NCI-H128 (cell line): ENCODE results near the gene NEK5.
A peak's percentile ranks its signal among the peaks of the same experiment; 100 is the strongest.
"Not testable (repeated sequence)": the region's sequence is repeated elsewhere in the genome, so short reads cannot be mapped to it uniquely, and the experiment has no call there.

Experiments used
- DNase-seq: peaks from one replicate; lab custom pipeline; 2025; ENCODE audit not compliant: unreplicated experiment; lab: John Stamatoyannopoulos, UW

NEK5 gene, protein sequence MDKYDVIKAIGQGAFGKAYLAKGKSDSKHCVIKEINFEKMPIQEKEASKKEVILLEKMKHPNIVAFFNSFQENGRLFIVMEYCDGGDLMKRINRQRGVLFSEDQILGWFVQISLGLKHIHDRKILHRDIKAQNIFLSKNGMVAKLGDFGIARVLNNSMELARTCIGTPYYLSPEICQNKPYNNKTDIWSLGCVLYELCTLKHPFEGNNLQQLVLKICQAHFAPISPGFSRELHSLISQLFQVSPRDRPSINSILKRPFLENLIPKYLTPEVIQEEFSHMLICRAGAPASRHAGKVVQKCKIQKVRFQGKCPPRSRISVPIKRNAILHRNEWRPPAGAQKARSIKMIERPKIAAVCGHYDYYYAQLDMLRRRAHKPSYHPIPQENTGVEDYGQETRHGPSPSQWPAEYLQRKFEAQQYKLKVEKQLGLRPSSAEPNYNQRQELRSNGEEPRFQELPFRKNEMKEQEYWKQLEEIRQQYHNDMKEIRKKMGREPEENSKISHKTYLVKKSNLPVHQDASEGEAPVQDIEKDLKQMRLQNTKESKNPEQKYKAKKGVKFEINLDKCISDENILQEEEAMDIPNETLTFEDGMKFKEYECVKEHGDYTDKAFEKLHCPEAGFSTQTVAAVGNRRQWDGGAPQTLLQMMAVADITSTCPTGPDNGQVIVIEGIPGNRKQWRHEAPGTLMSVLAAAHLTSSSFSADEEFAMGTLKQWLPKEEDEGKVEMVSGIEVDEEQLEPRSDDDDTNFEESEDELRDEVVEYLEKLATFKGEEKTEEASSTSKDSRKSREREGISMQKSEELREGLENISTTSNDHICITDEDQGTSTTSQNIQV

DNA sequence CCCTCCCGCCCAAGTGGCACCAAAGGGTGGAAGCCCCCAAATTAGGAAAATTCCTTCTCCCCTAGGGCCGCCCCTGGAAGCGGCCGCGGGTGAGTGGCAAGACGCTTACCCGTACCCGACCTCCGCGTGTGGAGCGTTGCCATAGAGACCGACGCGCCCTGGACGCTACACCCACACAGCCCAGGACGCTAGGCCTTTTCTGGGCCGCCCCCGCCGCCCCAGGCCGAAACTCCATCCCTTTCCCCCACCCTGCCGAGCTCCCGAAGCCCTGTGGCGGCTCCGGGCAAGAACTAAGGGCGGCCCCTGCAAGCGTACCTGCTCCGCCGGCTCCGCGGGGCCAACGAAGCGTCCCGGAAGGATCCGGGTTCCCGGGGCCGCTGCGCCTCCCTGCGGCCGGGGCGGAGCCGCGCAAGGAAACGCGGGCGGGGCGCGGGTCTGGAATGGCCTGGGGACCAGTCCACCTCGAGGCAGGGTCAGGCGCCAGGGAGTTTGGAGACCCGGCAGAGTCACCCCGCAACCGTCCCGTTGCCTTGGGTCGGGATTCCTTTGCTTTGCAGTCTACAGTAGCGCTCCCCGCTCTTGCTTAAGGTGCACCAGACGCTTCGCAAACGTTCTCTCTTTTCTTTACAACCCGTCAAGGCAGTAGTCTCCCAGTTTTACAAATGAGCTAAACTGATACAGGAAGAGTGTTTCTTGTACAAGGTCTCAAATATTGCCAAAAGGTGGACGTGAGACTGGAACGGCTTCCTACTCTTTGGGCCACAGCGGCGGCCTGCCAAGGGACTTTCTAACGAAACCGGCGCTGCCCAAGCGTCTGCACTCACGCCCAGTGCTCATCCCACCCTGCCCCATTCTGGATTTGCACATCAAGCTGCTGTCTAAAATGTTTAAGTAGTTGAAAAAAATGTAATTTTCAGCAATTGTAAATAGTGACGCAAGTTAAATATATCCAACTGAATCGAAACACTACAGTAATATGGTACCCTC, at the start of gene NEK5:
Gene NEK5, minus strand, starts transcription at position 360 of the 987 bp plus-strand sequence. CDS start 1,591 bp downstream, outside the sequence.
- DNase-seq, result peak; percentile 21

DNA sequence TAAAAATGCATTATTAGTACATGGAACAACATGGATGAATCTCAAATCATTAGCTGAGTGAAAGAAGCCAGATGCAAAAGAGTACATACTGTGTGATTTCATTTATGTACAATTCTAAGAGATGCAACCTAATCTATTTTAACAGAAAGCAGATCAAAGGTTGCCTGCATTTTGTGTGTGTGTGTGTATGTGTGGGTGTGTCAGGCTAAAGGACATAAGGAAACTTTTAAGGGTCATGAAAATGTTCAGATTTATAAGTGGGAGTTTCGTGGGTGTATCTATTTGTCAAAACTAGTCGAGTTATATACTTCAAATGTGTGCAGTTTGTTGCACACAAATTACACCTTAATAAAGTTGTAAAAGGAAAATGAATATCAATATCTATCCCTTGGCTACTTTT, 48.4 kb upstream of the NEK5 start:
- DNase-seq, result no peak

DNA sequence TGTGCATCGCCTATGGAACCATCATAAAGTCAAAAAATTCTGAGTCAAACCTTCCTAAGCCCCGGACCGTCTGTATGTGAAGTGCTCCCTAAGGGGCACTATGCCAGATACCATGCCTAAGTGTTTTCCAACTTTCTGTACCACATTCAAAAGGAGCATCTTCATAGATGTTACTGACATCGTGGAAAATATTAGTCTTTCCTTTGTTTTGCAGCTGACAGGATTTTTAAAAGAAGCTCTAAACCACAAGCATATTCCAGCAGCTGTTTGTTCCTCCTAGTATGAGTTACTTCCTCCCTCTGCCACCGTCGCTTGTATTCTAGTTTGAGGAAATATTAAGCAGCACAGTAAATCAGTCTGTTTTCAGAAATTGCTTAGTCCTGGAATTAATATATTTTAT, 45.1 kb upstream of the NEK5 start:
- DNase-seq, result not testable (repeated sequence)

DNA sequence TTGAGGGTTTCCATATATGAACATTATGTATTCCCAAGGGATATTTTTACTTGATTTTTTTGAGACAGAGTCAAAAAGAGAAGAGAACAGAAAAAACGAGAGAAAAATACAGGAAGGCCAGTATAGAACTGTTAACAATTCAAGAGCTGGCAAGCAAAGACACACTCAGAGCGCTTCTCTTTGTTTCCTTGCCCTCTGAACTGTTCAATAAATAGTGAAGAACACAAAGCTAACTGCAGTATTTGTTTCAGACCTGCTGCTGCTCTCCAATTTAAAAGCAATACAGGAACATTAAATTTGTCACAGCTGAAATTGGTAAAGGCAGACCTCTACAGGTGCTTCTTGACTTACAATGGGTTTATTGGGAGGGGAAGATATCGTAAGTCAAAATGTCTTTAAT, 44.5 kb upstream of the NEK5 start:
- DNase-seq, result no peak

DNA sequence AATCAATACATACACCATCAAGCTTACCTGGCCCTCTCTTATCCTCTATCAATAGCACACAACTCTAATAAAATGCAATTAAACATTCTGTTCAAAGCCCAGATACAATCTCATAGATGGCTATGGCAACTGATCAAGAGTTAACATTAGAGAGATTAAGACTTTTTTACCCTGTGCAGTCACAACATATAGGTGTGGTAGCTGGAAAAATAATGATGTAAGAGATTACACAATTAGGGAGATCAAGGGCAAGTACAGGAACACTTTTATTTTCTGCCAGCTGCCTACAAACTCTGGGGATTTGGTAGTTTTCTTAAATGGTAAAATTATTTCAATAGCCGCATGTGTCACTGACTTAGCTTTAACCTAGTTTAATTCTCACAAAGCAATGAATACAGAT, 42.8 kb upstream of the NEK5 start:
- DNase-seq, result not testable (repeated sequence)

DNA sequence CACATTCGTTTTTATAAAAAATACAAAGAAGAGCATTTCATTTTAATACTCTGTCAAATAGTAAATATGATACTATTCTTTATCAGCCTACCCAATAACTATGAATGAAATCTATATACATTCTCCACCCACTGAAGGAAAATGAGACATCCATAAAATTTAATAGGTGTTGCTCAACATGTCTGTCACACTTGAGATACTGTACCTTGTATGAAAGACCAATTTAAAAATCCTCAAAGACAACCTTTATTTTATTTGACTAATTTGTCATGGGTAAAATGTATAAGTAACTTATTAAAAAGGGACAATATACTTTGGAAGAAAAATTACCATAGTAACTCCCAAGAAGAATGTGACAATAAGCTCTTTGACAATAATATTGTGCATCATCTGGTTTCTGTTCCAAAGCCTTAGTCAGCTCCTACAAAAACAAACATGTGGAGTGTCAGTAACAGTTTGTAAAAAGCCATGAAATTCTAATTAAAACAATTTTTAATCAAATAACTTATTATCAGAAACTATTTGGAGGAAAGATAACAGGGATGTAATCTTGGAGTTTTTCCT, 42.0 kb upstream of the NEK5 start:
- not testable (repeated sequence) for DNase-seq

DNA sequence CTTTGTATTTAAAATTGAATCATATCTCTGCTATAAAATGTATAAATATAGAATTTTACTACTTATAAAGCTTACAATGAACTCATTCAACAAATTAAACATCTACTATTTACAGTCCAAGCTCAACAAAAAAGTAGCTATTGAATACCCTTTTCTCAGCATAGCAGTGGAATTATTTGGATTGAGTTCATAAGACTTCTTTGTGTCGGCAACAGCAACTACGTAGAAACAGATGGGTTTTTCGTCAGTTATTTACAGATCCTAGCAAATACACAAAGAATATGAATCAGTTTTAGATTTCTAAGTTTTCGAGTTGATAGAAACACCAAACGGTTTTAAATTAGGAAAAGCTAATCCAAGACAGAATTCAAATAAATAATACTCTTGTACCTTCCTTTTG, 41.0 kb upstream of the NEK5 start:
- no peak for DNase-seq

DNA sequence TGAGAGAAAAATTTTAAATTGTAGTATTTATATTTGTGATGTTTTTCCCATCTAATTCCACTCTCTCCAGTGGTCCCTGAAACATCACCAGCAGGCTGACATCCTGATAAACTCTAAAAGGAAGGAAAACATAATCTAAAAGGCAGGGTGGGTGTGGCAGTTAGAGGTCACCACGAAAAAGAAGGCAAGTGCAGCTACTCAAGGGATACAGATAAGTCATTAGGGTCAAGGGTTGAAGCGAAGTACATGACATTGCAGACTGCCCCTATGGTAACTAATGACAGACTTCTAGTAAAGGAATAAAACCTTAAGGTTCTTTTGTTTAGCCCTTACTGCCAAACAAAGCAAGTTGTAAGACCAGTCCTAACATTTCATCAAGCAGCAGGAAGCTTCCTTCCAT, 36.5 kb upstream of the NEK5 start:
- DNase-seq, result no peak

DNA sequence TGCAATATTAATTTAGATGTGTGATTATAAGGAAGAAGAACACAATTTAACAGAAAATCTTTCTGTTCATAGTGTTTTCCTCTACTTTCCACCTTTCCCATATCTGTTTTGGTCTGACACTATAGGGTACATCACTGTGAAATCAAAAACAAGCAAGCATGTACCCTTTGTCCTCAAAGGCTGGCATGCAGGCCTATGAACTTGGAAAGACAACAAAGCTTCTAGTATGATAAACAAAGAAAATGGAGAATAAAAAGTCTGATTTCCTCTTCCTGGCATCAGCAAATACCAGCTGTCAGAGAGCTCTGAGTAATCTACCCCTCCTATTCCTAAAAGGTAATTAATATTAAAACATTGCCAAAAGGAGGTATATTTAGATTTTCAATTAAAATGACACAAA, 36.1 kb upstream of the NEK5 start:
- DNase-seq, result no peak

DNA sequence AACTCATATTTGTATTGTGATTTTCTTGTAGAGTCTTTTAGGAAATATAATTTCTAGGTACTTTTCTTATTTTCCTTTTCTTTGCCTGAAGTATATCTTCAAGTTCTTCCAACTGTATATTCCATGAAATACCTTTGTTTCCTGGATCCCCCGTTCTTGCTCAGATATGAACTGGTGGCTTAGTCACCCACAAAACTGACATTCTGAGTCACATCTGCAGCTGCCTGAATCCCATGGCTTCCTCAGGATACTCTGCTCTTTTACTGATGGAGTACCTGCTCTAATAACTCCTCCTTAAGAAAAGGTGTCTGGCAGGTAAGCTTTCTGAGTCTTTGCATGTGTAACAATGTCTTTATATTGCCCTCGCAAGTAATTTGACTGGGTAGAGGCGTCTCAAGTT, 35.0 kb upstream of the NEK5 start:
- not testable (repeated sequence) for DNase-seq

DNA sequence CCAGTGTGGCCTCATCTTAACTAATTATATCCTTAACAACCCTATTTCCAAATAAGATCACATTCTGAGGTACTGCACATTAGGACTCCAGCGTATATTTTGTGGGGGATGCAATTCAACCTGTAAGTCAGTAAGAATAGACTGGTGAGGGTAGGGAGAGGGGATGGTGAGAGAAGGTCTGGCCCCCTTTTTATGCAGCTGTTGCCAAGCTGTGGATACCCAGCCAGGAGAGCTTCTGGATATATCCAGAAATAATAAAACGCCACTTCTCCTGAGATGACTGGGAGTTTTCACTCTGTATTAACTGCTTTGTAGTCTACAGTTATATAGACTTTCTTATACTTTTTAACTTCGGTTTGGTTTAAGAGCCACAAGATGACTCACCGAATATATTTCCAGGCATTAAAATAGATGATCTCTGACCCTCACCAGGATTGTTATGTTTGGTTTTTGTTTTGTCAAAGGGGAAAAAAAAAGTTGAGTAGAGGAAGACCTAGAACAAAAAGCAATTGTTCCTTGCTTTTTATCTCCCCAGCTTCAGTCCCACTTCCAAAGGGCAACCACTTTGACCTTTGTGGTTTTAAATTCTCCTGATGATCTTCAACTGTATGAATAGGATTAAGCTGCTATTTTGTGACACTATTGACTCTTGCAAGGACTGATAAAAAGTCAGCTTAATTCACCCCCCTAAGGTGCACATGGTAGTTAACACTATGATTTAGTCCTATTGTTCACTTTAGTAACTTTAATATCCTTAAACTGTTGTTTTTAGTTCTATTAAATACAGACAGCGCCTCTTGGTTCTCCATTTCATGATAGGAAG, 33.6 kb upstream of the NEK5 start:
- DNase-seq, result no peak

DNA sequence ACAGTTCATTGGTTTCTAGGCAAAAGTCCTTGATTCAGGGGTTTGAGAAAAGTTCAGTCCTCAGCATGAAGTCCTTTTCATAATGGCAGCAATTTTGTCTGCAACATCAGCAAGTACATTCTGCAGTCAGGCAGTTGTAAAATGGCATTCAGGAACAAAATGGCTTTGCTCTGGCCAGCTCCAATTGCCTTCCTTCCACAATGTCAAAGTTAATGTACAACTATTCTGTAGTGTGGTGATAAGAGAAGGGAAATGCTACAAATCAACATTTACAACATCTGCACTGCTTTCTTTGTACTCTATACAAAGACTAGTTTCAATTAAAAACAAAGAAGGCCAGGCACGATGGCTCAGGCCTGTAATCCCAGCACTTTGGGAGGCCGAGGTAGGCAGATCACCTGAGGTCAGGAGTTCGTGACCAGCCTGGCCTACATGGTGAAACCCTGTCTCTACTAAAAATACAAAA, 32.3 kb upstream of the NEK5 start:
- DNase-seq, result no peak

DNA sequence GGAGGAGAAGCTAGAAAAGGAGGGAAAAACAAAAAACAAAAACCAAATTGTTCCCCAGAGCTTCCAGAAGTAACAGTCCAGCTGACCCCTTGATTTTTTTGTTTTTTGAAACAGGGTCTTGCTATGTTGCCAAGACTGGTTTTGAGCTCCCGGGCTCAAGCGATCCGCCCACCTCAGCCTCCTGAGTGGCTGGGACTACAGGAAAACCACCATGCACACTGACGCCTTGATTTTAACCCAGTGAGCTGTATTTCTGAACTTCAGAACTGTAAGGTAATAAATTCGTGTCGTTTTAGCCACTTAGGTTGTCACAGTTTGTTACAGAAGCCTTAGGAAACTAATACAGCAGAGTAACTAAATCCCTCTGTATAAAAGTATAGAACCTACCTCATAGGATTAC, 31.6 kb upstream of the NEK5 start:
- no peak for DNase-seq

DNA sequence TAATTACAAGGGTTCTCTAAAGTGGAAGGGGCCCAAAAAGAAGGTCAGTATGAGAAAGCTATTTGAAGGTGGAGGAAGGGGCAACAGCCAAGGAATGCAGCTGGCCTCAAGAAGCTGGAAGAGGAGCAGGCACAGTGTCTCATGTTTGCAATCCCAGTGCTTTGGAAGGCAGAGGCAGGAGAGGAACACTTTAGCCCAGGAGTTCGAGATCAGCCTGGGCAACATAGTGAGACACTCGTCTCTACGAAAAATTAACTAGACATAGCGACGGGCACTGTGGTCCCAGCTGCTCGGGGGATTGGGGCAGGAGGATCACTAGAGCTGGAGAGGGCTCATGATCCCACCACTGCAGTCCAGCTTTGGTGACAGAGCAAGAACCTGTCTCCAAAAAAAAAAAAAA, 31.2 kb upstream of the NEK5 start:
- DNase-seq, result no peak

DNA sequence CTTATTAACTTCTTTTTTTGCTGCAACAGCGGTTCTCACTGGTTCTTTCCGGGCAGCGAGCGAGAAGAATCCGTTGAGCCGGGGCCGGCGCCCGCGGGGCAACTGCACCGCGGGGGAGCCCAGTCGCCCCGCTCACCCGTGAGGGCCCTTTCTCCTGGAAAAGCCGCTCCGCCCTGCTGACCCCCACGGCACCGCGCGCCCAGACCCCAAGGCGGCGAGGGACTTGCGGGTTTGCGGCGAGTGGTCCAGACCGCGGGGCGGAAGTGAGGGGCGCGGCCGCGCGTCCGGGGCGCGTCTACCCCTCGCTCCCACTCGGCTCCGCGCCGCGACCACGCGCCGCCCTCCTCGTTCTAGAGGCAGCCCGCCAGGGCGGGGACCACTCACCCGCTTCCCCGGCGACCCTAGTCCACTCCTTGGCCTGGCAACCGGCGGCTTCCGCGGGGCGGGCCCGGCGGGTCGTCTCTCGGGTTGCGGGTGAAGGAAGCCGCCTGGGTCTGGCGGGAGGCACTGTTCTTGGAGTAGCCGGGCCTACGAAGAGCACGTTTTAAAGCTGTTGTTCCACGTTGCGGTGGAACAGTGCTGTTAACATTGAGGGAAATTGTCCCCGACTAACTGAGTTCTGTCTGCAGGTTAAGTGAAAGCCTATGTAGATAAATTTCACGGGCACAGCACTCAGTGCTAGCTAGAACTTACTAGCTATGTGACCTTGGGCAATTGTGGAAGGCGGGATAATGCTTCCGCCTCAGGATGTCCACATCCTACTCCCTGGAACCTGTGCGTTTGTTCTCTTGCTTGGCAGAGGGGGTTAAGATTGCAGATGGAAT, 30.5 kb upstream of the NEK5 start, which contains the start of gene NEK3:
Gene NEK3, minus strand, starts transcription at position 439 of the 824 bp plus-strand sequence. CDS start 3,406 bp downstream, outside the sequence.
- no peak for DNase-seq

DNA sequence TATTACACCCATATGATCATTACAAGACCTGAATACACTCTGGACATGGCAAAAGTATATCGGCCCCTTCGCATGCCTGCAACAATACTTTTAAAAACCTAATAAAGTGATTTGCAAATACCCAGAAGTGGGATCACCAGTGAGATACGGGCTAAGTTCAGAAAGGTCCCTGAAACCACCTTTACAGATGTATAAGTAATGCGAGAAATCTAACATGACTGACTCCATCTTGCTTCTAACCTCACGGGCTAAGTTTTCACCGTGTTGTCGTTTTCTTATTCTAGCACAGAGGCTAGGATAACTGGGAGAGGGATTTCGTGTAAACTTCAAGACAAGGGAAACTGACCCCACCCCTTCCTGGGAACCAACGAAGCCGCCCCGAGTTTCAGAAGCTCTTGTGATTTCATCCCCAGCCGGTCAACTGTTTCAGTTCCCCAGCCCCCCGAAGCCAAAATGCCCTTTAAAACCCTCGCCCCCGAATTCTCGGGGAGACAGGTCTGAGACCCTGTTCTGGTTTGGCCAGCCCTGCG, 29.8 kb upstream of the NEK5 start:
- no peak for DNase-seq

DNA sequence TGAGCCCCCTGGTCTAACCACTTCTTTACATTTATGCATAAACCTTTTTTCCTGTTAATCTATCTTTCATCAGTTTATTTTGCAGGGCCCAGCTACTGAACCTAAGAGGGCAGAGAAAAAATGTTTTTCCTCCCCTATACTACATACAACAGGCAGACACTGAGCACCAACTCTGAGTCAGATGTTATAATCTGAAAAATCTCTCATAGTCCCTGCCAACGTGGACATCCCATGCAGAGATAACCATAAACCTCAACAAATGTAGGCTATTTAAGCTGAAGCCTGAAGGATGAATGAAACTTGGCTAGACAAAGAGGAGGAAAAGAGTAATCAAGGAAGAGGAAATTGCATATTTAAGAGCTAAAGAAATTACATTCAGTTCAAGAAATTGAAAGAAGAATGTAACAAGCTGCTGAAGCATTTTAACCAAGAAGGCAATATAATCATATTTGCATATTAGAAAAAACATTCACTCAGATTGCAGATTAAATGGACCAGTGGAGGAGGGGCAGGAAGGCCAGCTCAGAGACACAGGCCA, 27.9 kb upstream of the NEK5 start:
- DNase-seq, result no peak

DNA sequence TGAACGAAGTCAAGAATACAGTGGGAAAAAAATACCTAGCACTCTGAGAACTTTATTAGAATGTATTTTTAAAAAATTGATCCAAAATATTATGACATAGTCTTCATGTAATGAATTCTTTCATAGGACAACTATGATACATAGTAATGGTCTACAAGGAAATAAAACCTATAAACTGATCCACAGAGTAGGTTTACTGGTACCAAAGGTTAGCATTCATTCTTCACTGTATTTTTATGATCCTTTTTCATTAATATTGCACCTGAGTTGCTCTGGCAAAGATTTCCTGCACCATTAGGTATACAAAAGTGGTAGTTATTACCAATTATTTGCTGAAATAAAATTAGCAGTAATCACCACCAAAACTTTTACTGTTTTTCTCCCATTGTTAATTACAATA, 26.3 kb upstream of the NEK5 start:
- no peak for DNase-seq
